GM19035 (cell line): ENCODE measurements around the gene PDZD2.
"Not testable (repeated sequence)": the region's sequence is repeated elsewhere in the genome, so short reads cannot be mapped to it uniquely, and the experiment has no call there.

Source experiments
- ATAC-seq: cut with Tn5 transposase; IDR thresholded peaks from one replicate; pipeline ENCODE4 v1.9.1; 2021; ENCODE audit not compliant: unreplicated experiment

PDZD2 gene

DNA sequence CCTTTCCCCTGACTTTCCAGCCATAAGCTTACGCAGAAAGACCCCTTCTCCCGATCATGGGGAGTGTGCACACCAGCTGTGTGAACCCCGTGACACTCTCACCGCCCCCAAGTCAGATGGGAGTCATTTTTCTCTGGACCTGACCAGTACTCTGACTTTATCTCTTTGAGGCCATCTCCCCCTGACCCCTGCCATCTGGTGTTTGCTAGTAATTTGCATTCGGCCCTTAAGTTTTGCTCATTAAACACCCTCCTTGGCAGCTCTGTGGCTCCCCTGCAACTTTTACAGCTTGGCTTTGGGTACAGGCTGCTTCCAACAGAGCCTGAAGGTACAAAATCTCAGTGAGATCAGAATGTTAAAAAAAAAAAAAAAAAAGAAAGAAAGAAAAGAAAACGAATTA is 43.9 kb downstream of the PDZD2 start:
- no peak for ATAC-seq

DNA sequence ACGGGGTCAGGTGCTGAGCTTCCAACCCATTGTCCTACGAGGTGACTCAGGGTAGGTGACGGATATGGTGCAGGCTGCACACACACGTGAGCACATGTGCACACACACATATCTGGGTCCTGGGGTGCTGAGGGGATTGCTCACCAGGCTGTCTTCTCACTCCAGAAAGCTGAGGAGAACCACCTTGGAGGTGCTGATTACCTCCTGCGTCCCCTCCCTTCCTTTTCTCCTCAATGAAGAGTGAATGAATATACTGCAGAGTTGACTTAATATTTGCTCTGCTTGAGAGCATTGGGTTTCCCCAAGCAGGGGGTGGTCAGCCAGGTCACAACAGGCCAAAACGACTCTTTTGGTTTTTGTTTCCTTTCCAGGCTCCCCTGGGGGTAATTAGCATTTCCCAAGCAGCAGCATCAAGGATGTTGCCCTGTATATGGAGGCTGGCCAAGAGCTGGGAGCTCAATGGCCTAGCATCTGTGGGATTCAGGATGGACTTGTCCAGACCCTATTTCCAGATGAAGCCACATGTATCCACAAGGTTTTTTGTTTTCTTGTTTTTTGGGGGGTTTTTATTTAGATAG is 49.7 kb downstream of the PDZD2 start:
- no peak for ATAC-seq

DNA sequence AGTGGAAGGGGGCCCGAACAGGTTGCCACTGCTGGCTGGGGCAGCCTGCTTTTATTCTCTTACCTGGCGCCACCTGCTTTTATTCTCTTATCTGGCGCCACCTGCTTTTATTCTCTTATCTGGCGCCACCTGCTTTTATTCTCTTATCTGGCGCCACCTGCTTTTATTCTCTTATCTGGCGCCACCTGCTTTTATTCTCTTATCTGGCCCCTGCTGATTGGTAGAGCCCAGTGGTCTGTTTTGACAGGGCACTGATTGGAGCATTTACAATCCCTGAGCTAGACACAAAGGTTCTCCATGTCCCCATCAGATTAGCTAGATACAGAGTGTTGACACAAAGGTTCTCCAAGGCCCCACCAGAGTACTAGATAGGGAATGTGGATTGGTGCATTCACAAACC is 52.5 kb downstream of the PDZD2 start:
- ATAC-seq: not testable (repeated sequence)

DNA sequence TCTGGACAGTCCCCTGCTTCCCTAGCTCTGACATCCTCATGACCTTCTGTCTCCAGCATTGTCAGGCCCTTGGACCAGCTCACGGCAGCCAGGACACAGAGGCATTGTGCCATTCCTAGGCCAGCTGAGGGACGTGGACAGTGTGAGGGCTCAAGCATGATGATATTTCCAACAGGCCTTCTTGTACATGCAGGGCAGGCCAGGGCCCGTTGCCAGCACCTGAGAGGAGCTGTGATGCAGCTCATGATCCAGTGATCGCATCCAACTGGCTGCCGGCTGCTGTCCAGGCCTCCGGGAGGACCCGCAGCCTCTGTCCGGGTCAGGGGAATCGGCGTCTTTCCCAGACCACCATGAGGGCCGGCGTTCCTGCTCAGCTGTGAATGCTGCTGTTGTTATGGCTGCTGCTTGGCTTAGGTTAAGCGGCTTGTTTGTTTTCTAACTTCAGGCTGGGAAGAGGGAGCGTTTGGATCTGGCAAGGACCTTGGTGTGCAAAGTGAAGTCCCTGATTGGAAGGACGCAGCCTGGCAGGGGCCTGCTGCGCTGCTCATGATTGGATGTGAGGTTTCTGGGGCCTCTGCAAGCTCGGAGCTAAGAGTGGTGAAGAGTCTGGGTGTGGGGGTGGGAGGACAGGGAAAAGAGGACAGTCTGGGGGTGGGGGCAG is 53.8 kb downstream of the PDZD2 start:
- no peak for ATAC-seq

DNA sequence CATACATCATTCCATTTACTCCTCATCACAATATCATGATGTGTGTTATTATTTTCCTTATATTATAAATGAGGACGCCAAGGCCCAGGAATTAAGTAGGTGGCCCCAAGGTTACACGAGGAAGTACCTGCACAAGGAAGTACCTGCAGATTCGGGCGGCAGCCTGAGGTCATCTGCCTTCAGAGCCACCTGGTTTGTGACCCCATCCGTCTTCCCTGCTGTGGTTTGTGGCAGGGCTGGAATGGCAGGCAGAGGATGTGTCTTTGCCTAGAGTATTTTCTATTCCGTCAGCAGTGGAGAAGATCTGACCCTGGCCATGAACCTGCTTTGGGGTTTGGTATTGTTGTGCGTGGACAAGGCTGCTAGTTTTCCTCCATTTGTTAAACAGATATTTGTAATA is 59.7 kb downstream of the PDZD2 start:
- ATAC-seq: no peak

DNA sequence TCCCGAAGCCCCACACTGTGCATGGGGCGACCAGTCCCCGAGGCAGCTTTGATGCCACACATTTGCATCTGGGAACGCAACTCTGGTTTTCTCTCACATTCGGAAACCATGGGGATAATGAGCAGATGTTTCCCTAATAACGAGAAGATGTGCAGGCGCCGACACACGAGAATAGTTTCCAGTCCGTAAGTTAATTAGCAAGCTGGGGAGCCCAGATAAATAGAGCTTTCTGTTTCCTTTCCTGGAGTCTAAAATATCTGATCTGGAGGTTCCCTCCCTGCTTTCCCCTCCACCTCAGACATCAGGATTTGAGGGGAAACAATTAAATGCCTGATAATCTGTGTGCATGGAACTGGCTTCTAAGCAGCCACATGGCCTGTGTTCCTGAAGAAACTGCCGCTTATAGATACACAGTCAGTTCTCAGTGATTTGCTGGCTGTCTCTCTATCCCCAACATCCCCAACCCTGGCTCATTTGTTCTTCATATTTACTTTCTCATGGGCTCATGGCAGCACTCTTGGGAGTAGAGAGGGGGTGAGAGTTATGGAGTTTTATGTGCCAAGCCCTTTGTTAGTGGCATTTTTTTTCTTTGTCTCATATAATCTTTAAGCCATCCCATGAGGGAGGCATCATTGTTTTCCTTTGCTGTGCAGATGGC is 62.8 kb downstream of the PDZD2 start:
- ATAC-seq: no peak

DNA sequence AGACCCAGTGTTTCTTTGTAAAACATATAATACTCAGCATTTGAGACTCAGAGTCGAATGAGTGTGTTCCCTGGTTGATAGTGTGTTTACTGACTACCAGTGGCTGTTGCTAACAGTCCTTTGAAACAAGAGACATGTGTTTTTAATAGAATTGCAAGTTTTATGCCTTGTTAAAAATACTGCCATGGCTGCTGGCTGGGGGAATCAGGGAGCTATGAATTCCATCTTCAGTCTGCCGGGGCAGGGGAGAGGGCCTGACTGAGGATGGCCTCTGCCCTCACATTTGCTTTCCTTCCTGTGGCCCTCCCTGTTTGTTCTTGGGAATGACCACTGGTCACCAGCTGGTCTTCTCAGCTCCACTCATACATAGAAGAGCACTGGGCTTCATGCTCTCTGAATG is 63.8 kb downstream of the PDZD2 start:
- ATAC-seq: no peak

DNA sequence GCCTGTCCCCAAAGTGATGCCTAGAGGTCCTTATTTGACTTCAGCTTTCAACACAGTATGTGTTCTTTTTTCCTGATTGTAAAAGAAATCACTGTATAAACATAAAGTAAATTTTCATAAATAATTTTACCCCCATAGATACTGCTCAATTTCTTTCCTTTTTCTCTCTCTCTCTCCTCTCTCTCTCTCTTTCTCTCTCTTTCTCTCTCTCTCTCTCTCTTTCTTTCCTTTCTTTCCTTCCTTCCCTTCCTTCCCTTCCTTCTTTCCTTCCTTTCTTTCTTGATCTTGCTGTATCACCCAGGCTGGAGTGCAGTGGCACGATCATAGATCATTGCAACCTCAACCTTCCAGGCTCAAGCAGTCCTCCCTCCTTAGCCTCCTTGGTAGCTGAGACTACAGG is 64.8 kb downstream of the PDZD2 start:
- no peak for ATAC-seq

DNA sequence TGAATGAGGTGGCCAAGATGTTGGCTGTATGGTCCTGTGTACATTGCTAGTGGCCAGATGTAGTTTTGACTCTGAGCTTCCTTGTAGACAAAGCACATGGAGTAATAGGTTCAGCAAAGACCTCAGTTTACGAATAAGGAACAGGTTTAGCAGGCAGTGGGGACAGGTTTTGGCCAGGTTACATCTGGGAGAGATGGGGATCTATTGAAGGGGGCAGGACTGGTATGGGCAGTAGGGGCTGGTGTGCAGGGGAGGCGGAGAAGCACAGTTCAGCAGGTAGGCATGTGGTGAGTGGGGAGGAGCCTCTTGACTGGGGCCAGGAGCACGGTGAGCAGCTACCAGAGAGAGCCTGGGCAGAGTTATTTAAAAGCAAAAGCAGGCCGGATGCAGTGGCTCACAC is 67.3 kb downstream of the PDZD2 start:
- no peak for ATAC-seq

DNA sequence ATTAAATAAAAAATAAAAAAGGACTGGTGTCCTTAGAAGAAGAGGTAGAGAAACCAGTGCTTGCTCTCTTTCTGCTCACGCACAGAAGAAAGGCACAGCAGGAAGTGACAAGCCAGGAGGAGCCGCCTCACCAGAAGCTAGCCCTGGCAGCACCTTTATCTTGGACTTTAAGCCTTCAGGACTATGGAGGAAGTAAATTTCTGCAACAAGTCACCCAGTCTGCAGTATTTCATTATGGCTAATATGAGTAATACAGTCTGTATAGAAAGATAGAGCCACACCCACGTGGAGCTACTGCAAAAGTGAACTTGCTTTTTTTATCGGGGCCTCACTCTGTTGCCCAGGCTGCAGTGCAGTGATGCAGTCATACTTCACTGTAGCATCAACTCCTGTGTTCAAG is 68.4 kb downstream of the PDZD2 start:
- ATAC-seq: no peak

DNA sequence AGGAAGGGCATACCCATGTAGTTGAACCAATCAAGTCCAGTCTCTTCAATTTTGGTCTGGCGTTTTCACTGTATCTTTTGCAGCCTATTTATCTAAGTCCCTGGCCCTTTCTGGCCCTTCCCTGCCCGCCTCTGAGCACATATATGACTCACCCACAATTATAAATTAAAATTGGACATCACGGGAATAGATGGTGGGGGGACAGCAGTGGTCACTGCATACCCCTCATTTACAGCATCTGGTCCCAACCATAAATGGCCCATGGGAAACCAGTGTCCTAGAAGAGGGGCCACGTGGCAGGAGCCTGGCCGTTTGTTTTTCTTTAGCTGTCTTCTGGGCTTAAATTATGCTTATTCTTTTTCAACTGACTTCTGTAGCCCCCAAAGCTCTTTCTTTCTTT is 69.2 kb downstream of the PDZD2 start:
- ATAC-seq: no peak

DNA sequence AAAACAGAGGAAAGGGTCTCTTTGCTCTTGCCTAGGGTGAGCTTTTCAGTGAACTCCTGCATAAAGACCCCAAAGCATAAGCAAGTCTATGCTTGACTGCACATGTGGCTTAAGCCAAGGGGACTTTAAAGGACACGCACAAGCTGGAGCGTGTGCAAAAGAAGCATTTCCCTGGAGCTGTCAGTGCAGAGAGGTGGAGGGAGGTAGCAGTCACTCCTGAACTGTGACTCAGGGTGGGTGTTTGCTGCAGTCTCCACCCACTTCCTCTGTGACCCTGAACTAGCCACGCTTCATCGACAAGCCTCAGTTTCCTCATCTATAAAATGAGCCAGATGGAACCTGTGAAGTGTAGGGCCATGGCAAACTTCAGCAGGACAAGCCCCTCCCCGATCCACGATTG is 72.4 kb downstream of the PDZD2 start:
- ATAC-seq: no peak

DNA sequence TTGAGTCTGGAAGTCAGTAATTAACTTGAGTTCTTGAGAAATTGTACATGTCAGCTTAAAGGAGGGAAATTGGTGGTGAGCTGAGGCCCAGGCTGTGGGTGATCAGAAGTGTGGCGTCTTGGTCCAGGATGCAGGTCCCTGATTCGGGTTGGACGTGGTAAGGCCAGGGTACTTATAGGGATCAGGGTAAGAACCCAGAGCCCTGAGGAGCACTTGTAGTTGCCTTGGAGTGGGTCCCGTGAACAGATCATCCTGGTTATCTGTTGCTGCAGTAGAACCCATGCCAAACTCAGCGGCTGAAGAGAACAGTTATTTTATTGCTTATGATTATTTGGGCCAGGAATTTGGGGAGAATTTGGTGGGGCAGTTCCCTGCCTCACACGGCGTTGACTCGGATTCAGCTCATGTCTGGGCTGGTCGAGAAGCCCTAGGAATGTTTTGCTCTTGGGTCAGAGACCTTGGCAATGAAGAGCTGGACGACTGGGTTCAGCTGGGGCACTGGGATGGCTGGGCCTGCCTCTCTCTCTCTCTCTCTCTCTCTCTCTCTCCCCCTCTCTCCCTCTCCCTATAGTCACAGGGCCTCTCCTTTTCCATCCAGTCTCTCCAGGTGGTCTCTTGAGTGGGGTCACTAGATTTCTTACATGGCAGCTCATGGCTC is 73.1 kb downstream of the PDZD2 start:
- no peak for ATAC-seq

DNA sequence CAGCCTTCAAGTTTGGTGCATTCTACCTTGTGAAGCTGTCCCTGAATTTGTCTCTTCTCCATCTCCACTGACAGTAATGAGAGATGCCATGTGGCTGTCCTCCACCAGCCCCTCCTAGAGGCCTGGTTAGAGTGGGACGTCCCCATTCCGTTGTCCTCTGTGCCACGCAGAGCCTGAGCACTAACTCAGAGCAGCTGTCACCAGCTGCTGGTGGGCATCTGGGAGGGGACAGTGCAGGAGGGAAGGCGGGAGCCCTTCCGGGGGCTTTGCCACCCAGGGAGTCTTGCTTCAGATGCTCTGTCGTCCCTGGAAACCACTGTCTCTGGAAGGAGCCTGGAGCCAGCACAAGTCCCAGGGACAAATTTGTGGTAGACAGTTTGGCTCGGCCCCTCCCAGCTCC is 78.6 kb downstream of the PDZD2 start:
- no peak for ATAC-seq

DNA sequence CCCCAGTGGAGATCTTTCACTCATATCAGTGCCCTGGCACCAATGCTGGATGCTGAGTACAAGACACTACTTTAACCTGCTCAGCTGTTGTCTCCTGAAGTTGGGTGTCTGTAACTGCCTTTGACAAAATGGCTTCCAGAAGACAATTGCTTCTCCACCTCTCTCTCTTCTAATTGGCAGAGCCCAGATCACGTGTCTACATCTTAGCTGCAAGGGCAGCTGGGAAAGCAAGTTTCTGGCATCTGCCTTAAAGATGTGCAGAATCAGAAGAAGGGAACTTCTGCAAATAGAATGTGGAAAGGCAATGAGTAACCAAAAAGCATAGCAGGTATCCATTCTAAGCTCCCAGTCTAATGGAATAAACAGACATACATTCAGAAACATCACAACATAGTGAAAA is 81.1 kb downstream of the PDZD2 start:
- no peak for ATAC-seq

DNA sequence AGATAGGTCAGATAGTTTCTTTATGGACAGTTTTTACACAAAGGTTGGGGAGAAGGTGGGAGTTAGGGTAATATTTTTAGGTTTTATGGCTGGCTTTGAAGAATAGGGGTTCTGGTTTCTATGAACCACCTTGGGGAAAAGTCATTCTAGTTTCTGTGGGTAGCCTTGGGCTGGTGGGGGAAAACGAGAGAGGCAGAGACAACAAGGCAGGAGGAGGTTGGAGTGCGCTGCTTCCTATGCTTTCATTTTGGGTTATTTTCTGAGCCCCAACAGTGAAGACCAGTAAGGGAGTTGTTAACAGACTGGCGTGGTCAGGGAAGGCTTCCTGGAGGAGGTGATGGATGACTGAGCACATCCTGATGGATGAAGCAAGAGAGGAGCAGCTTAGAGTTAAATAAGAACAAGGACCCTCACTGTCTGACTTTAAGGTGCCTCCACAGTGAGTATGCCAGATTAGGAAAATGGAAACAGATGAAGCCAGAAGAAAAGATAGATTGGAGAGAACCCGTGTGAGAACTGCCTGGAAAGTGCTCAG is 81.9 kb downstream of the PDZD2 start:
- no peak for ATAC-seq

DNA sequence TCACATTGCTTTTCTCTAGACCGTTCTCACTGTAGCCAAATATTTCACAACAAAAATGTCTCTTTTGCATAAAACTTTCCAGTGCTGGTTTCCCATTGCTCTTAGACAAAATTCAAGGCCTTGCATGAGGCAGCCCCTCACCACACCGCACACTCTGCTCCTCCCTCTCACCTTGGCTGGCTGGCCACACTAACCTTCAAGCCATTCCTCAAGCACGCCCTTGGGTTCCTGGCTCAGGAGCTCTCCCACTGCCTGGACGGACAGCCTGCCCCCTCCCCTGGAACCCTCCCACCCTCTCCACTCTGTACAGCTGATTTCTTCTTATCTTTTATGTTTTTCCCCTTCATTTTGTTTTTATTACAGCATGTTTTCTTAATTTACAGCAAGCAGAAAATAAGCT is 83.2 kb downstream of the PDZD2 start:
- no peak for ATAC-seq

DNA sequence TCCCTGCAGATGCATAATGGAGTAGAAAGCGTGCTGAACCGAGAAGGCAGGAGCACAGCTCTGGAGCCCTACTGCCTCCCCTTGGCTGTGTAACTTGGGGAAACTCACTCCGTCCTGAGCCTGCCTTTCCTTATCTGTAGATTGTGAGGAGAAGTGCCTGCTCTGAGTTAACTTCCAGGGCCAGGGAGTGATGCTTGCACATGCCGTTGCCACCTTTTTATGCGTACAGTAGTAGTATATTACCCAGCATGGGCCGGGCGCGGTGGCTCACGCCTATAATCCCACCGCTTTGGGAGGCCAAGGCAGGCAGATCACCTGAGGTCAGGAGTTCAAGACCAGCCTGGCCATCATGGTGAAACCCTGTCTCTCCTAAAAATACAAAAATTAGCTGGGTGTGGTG is 87.1 kb downstream of the PDZD2 start:
- ATAC-seq: no peak

DNA sequence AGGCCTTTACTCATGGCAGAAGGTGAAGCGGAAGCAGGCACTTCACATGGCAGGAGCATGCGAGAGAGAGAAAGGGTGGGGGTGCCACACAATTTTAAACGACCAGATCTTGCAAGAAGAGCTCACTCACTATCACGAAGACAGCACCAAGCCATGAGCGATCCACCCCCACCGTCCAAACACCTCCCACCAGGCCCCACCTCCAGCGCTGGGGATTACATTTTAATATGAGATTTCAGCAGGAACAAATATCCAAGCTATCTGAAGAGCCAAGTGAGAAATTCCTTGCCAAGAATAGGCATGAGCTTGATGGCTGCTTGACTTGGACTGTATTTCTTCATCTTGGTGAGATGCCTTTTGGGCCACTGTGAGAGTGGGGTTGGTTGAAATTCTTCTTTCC is 88.0 kb downstream of the PDZD2 start:
- ATAC-seq: no peak

DNA sequence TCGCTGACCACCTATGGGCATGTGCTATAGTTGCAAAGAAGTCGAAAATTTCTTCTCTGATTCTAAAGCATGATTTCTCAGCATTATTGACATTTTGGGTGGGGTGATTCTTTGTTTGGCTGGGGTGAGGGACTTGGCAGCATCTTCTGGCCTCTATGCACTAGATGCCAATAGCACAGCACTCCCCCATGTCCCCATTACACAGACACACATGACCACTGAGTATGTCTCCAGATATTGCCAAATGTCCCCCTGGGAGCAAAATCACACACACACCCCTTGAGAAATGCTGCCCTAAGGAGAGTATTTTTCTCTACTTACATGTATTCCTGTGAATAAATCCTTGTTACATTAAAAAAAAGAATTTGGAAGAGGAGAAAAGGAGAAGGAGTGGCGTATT is 89.1 kb downstream of the PDZD2 start:
- no peak for ATAC-seq

DNA sequence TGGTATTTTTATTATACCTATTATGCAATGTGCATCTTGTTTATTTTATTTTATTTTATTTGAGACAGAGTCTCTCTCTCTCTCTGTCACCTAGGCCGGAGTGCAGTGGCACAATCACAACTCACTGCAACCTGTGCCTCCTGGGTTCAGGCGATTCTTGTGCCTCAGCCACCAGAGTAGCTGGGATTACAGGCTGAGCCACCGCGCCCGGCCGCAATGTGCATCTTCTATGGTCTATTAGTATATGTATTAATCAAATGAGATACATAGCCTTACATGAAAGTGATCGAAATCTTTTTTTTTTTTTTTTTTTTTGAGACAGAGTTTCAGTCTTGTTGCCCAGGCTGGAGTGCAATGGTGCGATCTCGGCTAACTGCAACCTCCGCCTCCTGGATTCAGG is 89.9 kb downstream of the PDZD2 start:
- ATAC-seq: not testable (repeated sequence)

DNA sequence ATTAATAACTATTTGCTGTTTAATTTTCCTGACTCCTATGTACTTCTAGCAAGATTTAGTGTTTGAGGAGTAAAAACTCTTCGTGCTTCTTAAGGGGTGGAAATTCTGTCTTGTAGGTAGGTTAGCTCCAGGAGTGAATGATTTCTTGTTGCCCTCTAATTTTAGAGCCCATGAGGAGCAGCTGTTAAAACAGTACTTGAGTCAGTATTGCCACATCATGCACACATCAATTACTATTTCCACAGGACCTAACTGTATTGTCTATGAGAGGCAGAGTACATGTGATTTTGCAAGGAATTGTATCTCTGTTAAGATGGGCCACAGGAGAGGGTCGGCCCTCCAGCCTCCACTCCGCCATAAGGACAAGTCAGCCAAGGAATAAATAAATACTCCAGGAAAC is 91.2 kb downstream of the PDZD2 start:
- no peak for ATAC-seq
